H9 (cell line): Measurements from ENCODE around the gene HAND2. TPM values are rescaled to one million over a fixed set of nuclear protein-coding genes. Genes with fewer than 3 reads are reported as not detected.

Experiments used
- DNase-seq: peaks from one replicate; pipeline ENCODE4 v3.0.0-alpha.2; 2017
- H2AFZ ChIP-seq: one replicate; pipeline ENCODE4 v1.6.1; 2013; ENCODE audit warnings: mild to moderate bottlenecking, low read length, control low read depth, moderate library complexity
- H2AK5ac ChIP-seq: 2 replicates; pipeline ENCODE4 v1.6.1; 2013; ENCODE audit warnings: low read length, control low read depth, mixed read lengths; ENCODE audit not compliant: insufficient read length
- H2BK120ac ChIP-seq: one replicate; pipeline ENCODE4 v1.6.1; 2013; ENCODE audit warnings: low read depth, mild to moderate bottlenecking, low read length, control low read depth, inconsistent platforms; ENCODE audit not compliant: poor library complexity, severe bottlenecking
- H2BK12ac ChIP-seq: 2 replicates; pipeline ENCODE4 v1.6.1; 2013; ENCODE audit warnings: low read length, control low read depth, mixed read lengths, low read depth; ENCODE audit not compliant: insufficient read length
- H2BK15ac ChIP-seq: 2 replicates; pipeline ENCODE4 v1.6.1; 2013; ENCODE audit warnings: low read depth, low read length, control low read depth
- H2BK20ac ChIP-seq: one replicate; pipeline ENCODE4 v1.6.1; 2013; ENCODE audit warnings: low read depth, mild to moderate bottlenecking, low read length, control low read depth, inconsistent platforms; ENCODE audit not compliant: poor library complexity, severe bottlenecking
- H2BK5ac ChIP-seq: 2 replicates; pipeline ENCODE4 v1.6.1; 2013; ENCODE audit warnings: low read length, control low read depth, mixed read lengths; ENCODE audit not compliant: insufficient read length
- H3K14ac ChIP-seq: 2 replicates; pipeline ENCODE4 v1.6.1; 2013; ENCODE audit warnings: low read length, control low read depth; ENCODE audit not compliant: insufficient read depth
- H3K18ac ChIP-seq: 2 replicates; pipeline ENCODE4 v1.6.1; 2013; ENCODE audit warnings: low read depth, mild to moderate bottlenecking, mixed read lengths, low read length, control low read depth; ENCODE audit not compliant: insufficient read length
- H3K23ac ChIP-seq: 2 replicates; pipeline ENCODE4 v1.6.1; 2013; ENCODE audit warnings: low read length, control low read depth, mixed read lengths, low read depth; ENCODE audit not compliant: insufficient read length
- H3K23me2 ChIP-seq: 2 replicates; pipeline ENCODE4 v1.6.1; 2013; ENCODE audit warnings: low read depth, mild to moderate bottlenecking, mixed read lengths, low read length, control low read depth; ENCODE audit not compliant: insufficient read length, poor library complexity, severe bottlenecking
- H3K27ac ChIP-seq: 2 replicates; pipeline ENCODE4 v1.5.1; 2013; ENCODE audit warnings: low read length, control low read depth, mixed read lengths, low read depth; ENCODE audit not compliant: insufficient read length
- H3K27me3 ChIP-seq: 2 replicates; pipeline ENCODE4 v1.6.1; 2013; ENCODE audit warnings: low read length, control low read depth, inconsistent platforms; ENCODE audit not compliant: insufficient read depth
- H3K4ac ChIP-seq: 2 replicates; pipeline ENCODE4 v1.6.1; 2013; ENCODE audit warnings: low read depth, mild to moderate bottlenecking, control low read depth, inconsistent platforms, low read length, moderate library complexity
- H3K4me1 ChIP-seq: 2 replicates; pipeline ENCODE4 v1.6.1; 2013; ENCODE audit warnings: low read length, control low read depth, inconsistent platforms; ENCODE audit not compliant: insufficient read depth
- H3K4me2 ChIP-seq: 2 replicates; pipeline ENCODE4 v1.6.1; 2013; ENCODE audit warnings: low read length, control low read depth, mixed read lengths; ENCODE audit not compliant: insufficient read length, insufficient read depth
- H3K56ac ChIP-seq: 2 replicates; pipeline ENCODE4 v1.6.1; 2013; ENCODE audit warnings: low read depth, mild to moderate bottlenecking, mixed read lengths, low read length, control low read depth; ENCODE audit not compliant: insufficient read length
- H3K79me1 ChIP-seq: 2 replicates; pipeline ENCODE4 v1.6.1; 2013; ENCODE audit warnings: low read depth, mild to moderate bottlenecking, moderate library complexity, low read length, control low read depth, inconsistent platforms; ENCODE audit not compliant: insufficient read depth, poor library complexity, severe bottlenecking
- H3K79me2 ChIP-seq: 2 replicates; pipeline ENCODE4 v1.6.1; 2013; ENCODE audit warnings: low read length, control low read depth, inconsistent platforms; ENCODE audit not compliant: insufficient read depth
- H3K9ac ChIP-seq: 2 replicates; pipeline ENCODE4 v1.6.1; 2013; ENCODE audit warnings: low read length, control low read depth, mixed read lengths; ENCODE audit not compliant: insufficient read length; ENCODE audit errors: extremely low read depth
- H3K9me3 ChIP-seq: one replicate; pipeline ENCODE4 v1.6.1; 2013; ENCODE audit warnings: low read depth, low read length, inconsistent platforms; ENCODE audit not compliant: control insufficient read depth
- H3T11ph ChIP-seq: one replicate; pipeline ENCODE4 v1.6.1; 2013; ENCODE audit warnings: mild to moderate bottlenecking, low read length, control low read depth, inconsistent platforms
- H4K20me1 ChIP-seq: one replicate; pipeline ENCODE4 v1.6.1; 2013; ENCODE audit not compliant: control insufficient read depth, insufficient read length, insufficient read depth
- H4K5ac ChIP-seq: 2 replicates; pipeline ENCODE4 v1.6.1; 2013; ENCODE audit warnings: low read depth, mild to moderate bottlenecking, mixed read lengths, low read length, control low read depth; ENCODE audit not compliant: insufficient read length
- H4K8ac ChIP-seq: replicated peaks from 2 replicates; pipeline ENCODE4 v1.6.1; 2013; ENCODE audit warnings: low read length, control low read depth, mixed read lengths, low read depth; ENCODE audit not compliant: insufficient read length
- H4K91ac ChIP-seq: 2 replicates; pipeline ENCODE4 v1.6.1; 2013; ENCODE audit warnings: low read depth, mild to moderate bottlenecking, moderate library complexity, mixed read lengths, low read length, control low read depth; ENCODE audit not compliant: insufficient read length
- H3K27ac Mint-ChIP-seq, 3 experiments: 2 replicates in 2 of 3; 3 replicates in 1 of 3; pipeline ENCODE4 v1.8.0; 2020 to 2021; ENCODE audit warnings: mixed read lengths in 3 of 3, mild to moderate bottlenecking in 1 of 3, moderate library complexity in 1 of 3
- H3K27me3 Mint-ChIP-seq: 2 replicates; pipeline ENCODE4 v1.8.0; 2021; ENCODE audit warnings: low read depth, mild to moderate bottlenecking, moderate library complexity, mixed read lengths
- H3K36me3 Mint-ChIP-seq, 3 experiments: 2 replicates in 2 of 3; 3 replicates in 1 of 3; pipeline ENCODE4 v1.8.0; 2020 to 2021; ENCODE audit warnings: low read depth in 3 of 3, mixed read lengths in 3 of 3; ENCODE audit not compliant: insufficient read depth in 1 of 3
- H3K4me1 Mint-ChIP-seq, 2 experiments: 2 replicates each; pipeline ENCODE4 v1.8.0; 2020; ENCODE audit warnings: mixed read lengths in 2 of 2
- H3K4me3 Mint-ChIP-seq, 2 experiments: 2 replicates in 1 of 2; 3 replicates in 1 of 2; pipeline ENCODE4 v1.8.0; 2020 to 2021; ENCODE audit warnings: mild to moderate bottlenecking in 2 of 2, mixed read lengths in 2 of 2, moderate library complexity in 1 of 2
- H3K9me3 Mint-ChIP-seq, 2 experiments: 2 replicates in 1 of 2; 3 replicates in 1 of 2; pipeline ENCODE4 v1.8.0; 2020; ENCODE audit warnings: mild to moderate bottlenecking in 2 of 2, mixed read lengths in 2 of 2, moderate library complexity in 1 of 2
- WGBS: extraction: QIAGEN DNeasy Blood & Tissue Kit; methylation state at CpG from one replicate; pipeline ENCODE4 v1.1.7; 2013; ENCODE audit warnings: missing lambda C conversion rate, low lambda C conversion rate, mixed read lengths; ENCODE audit not compliant: insufficient read length; ENCODE audit errors: extremely low coverage; 5-methylcytosine and 5-hydroxymethylcytosine counted together
- total RNA-seq: library from RNA; stranded (reverse); gene quantifications from 2 replicates; pipeline ENCODE4 v1.2.1, GENCODE V29; 2021
- TF ChIP-seq, protein P1 (sequence below): fragments of 200-600 bp; sonication (generic); conservative IDR thresholded peaks from 3 replicates; pipeline ENCODE4 v1.8.0; 2021; ENCODE audit warnings: antibody characterized with exemption, mild to moderate bottlenecking

HAND2 gene
- total RNA-seq, 1 experiment from 2014 or later = not detected

DNA sequence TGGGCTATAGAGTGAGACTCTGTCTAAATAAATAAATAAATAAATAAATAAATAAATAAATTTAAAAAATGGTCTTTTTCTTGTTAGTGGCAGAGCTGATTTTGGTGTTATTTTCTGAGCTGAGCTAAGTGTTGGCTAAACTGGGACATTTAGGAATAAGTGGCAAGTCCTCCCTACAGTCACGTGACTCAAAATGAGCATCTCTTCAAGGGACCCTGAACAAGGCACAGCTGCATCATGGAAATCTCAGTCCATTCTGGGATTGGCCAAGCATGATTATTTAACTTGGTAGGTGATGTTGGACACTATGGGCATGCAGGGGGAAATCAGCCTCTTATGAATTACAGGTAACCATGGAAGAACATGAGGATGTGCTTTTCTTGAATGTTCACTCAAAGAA, 42.0 kb downstream of the HAND2 start:
- Histone ChIP-seq H3K9me3 (no peaks in the 10 kb centered on the region), H3K79me2 (no peaks in the 10 kb centered on the region), H2BK20ac (no peak overlapping the region), H4K8ac (no peak overlapping the region), H2BK15ac (no peak overlapping the region), H4K91ac (no peak overlapping the region), H3K18ac (no peak overlapping the region), H3K4me2 (no peak overlapping the region), H2AFZ (no peak overlapping the region), H2AK5ac (no peak overlapping the region), H3K27ac (no peak overlapping the region), H3K9ac (no peak overlapping the region), H2BK12ac (peak overlapping the region; percentile 36), H3K79me1 (no peaks in the 10 kb centered on the region), H2BK120ac (no peak overlapping the region), H3K14ac (no peak overlapping the region), H4K5ac (no peak overlapping the region), H3K4ac (no peak overlapping the region), H3K4me1 (no peaks in the 10 kb centered on the region; the same call in 1 of the 2 replicates), H4K20me1 (no peaks in the 10 kb centered on the region), H3K23me2 (no peaks in the 10 kb centered on the region), H3K27me3 (peaks cover 4% of the 10 kb centered on the region; the same call in 1 of the 2 replicates), H2BK5ac (no peak overlapping the region), H3K23ac (no peak overlapping the region), H3K56ac (no peak overlapping the region), H3T11ph (no peak overlapping the region)
- Mint-ChIP-seq H3K27me3 (peaks cover 17% of the 10 kb centered on the region), H3K36me3 (peaks cover 0 to 4% (median 3%) of the 10 kb centered on the region in 3 experiments; a peak in 2 of 7 replicates), H3K4me3 (no peak overlapping the region), H3K9me3 (0 out of 5 replicates have a peak, but pooled peaks cover 0 to 2% of the 10 kb centered on the region in 2 experiments), H3K27ac (no peak overlapping the region), H3K4me1 (peaks cover 27 to 31% of the 10 kb centered on the region in 2 experiments)
- TF ChIP-seq, protein P1, sequence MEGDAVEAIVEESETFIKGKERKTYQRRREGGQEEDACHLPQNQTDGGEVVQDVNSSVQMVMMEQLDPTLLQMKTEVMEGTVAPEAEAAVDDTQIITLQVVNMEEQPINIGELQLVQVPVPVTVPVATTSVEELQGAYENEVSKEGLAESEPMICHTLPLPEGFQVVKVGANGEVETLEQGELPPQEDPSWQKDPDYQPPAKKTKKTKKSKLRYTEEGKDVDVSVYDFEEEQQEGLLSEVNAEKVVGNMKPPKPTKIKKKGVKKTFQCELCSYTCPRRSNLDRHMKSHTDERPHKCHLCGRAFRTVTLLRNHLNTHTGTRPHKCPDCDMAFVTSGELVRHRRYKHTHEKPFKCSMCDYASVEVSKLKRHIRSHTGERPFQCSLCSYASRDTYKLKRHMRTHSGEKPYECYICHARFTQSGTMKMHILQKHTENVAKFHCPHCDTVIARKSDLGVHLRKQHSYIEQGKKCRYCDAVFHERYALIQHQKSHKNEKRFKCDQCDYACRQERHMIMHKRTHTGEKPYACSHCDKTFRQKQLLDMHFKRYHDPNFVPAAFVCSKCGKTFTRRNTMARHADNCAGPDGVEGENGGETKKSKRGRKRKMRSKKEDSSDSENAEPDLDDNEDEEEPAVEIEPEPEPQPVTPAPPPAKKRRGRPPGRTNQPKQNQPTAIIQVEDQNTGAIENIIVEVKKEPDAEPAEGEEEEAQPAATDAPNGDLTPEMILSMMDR = no peak
- no peak for DNase-seq
- WGBS = no CpG with 5 or more reads among the region's 1 CpG
